ENCODE measurements around the gene TFB2M.
"Not testable (repeated sequence)": the region's sequence is repeated elsewhere in the genome, so short reads cannot be mapped to it uniquely, and the experiment has no call there.

The TFB2M gene

DNA sequence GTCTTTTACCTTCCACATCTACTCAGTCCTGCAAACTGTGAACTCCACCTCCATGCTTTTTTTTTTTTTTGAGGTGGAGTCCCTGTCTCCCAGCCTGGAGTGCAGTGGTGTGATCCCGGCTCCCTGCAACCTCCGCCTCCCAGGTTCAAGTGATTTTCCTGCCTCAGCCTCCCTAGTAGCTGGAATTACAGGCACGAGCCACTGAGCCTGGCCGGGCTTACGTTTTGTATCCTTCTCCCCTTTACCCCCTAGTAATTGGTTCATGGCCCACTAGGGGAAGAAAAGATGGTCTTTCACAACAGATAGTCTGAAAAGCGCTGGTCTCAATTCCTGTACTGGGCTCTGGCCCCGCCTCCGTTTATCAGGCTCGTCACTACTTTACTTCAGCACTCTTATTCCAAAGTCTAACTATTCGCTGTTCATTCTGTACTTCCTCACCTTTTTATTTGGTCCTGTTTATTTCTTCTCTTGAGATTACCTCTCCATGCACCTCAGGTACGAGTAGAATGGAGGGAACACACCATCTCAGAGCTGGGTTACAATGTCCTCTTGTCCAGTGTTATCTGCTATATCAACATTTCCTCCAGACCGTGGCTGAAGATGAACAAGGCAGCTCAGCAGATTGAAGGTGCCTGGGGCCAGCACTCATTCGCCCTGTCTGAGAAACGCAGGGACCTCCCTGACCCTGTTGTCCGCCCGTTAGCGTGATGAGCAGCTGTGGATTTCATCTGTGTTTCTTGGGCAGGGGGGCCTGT is 16.4 kb upstream of the TFB2M start:
- no peak for DNase-seq

DNA sequence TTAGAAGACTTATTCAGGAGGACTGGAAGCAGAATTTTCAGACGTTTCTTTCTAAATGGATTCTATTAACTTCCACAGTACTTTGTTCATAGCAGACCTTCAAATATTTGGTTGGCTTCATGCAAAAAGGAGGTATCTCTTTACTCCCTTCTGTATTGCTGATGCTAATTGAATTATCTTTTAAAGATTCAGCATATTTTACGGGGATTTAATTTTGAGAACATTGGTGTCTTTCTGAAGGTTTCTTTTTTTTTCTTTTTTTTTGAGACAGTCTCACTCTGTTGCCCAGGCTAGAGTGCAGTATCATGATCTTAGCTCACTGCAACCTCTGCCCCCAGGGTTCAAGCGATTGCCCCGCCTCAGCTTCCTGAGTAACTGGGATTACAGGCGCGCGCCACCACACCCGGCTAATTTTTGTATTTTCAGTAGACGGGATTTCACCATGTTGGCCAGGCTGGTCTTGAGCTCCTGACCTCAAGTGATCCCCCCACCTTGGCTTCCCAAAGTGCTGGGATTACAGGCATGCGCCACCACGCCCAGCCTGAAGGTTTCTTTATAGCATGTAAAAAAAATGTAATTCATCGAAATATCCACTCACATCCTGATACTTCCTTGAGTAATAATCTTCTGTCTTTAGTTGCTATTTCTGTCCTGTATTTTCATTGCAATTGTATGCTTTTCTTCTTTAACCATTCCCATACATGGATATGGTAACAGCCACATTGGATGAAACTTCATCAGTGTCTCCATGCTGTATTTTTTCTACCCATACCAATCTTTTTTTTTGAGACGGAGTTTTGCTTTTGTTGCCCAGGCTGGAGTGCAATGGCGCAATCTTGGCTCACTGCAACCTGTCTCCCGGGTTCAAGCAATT is 14.7 kb upstream of the TFB2M start:
- DNase-seq, result no peak

- DNase-seq, result no peak
Measured at GRCh38 chr1:246579818-246580217, 13.8 kb upstream of the TFB2M start.

DNA sequence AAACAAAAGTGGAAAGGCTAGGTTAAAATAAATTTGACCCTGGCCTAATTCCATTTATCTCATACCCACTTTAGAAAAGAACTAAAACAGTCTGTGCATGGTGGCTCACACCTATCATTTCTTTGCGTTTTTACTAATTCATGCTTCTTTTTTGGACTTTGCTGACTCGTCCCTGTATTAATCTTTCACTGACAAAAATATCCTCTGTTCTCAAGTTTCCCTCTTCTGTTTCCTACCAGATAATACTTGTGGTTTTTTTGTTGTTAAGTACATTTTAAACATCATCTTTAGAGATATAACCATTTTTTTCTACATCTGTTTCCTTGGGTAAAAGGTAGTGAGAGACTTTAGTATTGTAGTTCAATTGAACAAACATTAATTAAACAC is 11.7 kb upstream of the TFB2M start:
- DNase-seq, result no peak

DNA sequence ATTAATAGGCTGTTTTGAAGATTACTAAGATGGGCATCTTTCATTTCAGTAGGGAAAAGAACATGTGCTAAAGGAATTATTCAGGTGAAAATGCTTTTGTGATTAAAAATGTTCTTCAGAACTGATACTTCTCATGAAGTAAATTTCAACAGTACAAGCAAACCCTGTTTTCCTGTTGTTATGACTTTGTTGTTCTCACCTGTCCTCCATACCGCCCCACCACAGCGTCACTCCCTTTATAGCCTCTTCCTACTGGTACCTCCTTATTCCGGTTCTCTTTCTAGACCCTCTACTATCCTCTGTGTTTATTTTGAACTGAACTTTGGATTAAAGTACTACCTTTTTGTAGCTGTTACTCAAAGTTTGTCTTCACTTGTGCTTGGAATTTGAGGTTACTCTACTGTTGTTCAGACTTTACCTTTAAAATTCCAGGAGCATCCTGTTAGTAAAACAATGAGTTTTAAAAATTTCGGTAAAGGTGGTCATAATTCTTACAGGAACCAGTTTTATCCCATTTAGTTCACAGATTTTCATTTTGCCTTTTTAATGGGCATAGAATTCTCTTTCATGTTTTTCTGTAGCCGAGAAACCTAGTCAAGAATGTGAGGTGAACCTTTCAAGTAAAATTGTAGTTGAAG is 11.1 kb upstream of the TFB2M start:
- DNase-seq, result no peak

- DNase-seq, result no peak
Measured at GRCh38 chr1:246576709-246577032, 10.6 kb upstream of the TFB2M start.

- DNase-seq, result no peak
Measured at GRCh38 chr1:246573491-246573890, 7.4 kb upstream of the TFB2M start.

- DNase-seq, result no peak
Measured at GRCh38 chr1:246572785-246573184, 6.7 kb upstream of the TFB2M start.

- no peak for DNase-seq
Measured at GRCh38 chr1:246571953-246572352, 5.9 kb upstream of the TFB2M start.

GRCh38 chr1:246571309-246571708 is 5.2 kb upstream of the TFB2M start:
- DNase-seq, result not testable (repeated sequence)

DNA sequence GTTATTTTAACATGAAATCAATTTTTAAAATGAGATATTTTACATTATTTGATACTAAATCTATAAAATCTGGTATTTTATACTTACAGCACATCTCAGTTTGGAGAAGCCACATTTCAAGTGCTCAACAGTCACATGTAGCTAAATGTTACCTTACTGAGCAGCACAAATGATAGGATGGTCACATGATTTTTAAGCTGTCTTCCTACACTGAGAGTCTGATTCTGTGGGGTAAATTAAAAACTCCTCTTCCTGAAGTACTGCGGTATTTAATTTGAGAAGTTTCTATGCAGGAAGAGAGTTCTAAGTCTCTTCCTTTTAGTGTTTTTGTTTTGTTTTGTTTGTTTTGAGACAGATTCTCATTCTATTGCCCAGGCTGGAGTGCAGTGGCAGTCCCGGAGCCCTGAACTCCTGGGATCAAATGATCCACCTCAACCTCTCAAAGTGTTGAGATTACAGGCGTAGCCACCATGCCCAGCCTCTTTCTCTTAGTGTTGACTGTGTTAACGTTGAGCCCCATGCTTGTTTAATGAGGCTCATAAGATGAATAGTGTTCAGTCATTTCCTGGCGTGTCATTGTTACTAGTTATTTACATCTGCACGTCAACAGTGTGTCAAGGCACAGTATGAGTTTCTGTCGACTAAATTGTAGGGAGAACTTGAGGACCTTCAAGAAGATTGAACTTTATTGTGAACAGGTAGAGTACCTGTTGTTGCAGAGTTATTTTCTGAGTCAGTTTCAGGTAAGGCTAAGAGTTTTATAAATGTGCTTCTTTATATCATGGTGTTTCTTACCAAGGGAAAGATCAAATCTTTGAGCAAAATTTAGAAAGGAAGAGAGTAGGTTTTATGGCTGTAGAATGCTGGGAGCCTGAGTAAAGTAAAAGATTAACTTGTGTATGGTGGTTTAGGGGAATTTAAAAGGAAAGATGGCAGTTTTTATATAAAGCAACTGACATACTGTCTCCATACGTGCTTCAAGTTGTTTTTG is 3.5 kb upstream of the TFB2M start:
- peak; percentile 27 for DNase-seq

DNA sequence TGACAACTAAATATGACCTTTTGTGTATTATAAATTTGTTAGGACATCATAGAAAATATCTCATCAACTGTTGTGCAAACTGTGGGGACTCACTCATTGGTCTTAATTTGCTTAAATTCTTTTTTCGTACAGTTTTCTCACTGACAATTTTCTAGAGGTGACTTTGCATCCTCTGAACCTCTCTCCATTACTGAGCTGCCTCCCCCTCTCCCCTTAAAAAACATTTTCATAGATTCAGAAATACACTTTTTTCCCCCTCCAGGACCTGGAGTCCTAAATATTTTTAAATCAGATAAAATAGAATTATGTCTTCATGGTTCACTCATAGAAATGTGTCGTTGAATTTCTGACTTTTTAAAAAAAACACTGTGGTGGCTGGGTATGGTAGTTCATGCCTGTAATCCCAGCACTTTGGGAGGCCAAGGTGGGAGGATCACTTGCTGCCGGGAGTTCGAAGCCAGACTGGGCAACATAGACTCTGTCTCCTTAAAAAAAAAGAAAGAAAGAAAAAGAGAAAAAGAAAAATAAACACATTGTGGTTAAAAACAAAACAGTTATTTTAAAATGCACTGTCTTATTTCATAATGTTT is 1.7 kb upstream of the TFB2M start:
- DNase-seq, result no peak

DNA sequence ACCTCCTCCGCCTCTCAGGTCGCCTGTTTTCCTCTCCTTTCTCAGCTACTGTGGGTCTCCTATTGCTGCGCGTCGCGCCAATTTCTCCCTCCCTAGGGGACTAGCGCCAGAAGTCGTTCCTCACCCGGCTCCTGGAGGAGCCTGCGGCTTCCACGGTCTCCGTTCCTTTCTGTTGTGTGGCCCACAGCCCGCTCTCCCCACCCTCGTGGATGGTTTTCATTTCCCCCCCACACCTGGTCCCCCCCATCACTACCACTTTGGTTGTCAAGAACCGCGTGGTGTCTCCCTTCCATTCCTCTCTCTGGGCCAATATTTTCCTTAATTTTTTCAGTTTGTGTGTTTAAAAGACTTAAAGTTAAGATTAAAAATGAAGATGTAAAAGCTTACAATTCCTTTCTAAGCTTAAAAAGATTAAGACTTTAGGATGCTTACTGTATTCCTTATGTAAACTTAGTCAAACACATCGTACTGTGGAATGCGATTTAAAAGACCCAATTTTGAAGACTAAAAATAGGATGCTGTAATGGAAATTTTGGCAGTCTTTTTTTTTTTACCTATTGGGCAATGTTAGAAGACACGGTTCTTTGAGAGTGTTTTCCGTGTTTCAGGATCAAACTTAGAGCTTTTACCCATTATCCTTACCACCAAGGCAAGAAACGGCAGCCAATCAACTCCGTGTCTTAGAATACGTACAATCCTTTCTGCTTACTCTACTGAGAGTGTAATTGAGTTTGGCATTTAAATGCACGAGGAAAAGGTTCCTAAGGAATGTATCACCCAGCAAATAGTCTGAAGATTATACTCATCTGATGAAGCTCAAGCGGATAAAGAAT is 968 bp upstream of the TFB2M start:
- DNase-seq, result no peak

DNA sequence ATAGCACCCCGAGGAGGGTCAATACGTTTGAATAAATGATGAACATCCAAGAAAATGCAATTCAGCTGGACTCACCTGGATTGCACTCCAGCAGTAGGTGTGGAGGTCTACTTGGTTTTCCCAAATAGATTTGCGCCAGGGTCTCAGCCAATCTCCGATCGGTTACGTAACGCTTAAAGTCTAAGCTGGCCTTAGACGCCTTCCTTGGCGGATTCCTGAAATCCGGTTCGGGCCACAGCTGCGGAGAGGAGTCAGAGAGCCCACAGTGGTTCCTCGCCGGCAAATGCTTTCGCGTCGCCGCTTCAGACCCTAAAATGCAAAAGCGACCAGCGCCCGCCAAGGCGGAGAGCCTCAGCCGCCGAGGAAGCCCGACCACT is 322 bp downstream of the TFB2M start:
- no peak for DNase-seq

- no peak for DNase-seq
Measured at GRCh38 chr1:246564839-246565750, 966 bp downstream of the TFB2M start.

- DNase-seq, result not testable (repeated sequence)
Measured at GRCh38 chr1:246560833-246561232, 5.2 kb downstream of the TFB2M start.

DNA sequence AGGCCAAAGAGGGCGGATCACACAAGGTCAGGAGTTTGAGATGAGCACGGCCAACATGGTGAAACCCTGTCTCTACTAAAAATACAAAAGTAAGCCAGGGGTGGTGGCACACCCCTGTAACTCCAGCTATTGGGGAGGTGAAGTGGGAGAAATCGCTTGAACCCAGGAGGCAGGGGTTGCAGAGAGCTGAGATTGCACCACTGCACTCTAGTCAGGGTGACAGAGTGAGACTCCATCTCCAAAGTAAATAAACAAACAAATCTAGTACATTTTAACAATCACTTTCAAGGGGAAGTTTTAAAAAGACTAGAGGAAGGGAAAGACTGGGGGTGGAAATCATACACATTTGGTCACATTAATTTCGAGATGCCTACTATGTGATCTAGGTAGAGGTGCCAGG is 6.8 kb downstream of the TFB2M start:
- no peak for DNase-seq

GRCh38 chr1:246558041-246558440 is 8.0 kb downstream of the TFB2M start:
- DNase-seq, result no peak

- DNase-seq, result no peak
Measured at GRCh38 chr1:246554201-246554600, 11.9 kb downstream of the TFB2M start.

DNA sequence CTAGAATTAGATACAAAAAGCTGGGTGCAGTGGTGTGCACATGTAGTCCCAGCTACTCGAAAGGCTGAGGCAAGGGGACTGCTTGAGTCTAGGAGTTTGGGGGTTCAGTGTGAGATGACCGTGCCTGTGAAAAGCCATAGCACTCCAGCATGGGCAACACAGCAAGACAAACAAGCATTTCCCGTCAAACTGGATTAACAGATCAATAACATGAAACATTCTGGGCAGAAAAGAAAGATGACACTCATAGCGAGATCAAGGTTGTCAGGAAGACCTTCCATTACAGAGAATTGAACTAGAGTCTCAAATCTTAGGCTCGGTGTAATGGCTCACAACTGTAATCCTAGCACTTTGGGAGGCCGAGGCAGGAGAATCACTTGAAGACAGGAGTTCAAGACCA is 14.0 kb downstream of the TFB2M start:
- DNase-seq, result no peak

Data from NCI-H2081 treated with DMSO at 0.1 percent for 48 hours (cell line).